Central memory CD8-positive, alpha-beta T cell (primary cell): ENCODE measurements around the gene ERC2.

Experiments used
- ATAC-seq: fragments of 150-1000 bp; cut with Tn5 transposase; replicated peaks from 2 replicates; pipeline ENCODE4 v1.10.0; 2022; ENCODE audit warnings: mild to moderate bottlenecking, moderate FRiP score, moderate number of reproducible peaks; ENCODE audit not compliant: poor library complexity, severe bottlenecking; ENCODE audit errors: extremely low read depth
- DNase-seq, 2 donors: peaks; one replicate each; pipeline ENCODE4 v3.0.0; 2021; ENCODE audit warnings: low spot score in 2 of 2
- H3K27ac Mint-ChIP-seq: one replicate; pipeline ENCODE4 v1.8.0; 2022; ENCODE audit warnings: low read depth, mild to moderate bottlenecking, moderate library complexity, mixed read lengths
- H3K27me3 Mint-ChIP-seq: one replicate; pipeline ENCODE4 v1.8.0; 2022; ENCODE audit warnings: mixed read lengths
- H3K36me3 Mint-ChIP-seq: one replicate; pipeline ENCODE4 v1.8.0; 2022; ENCODE audit warnings: mild to moderate bottlenecking, moderate library complexity, mixed read lengths; ENCODE audit not compliant: insufficient read depth
- H3K4me1 Mint-ChIP-seq: one replicate; pipeline ENCODE4 v1.8.0; 2022; ENCODE audit warnings: mixed read lengths
- H3K4me3 Mint-ChIP-seq: one replicate; pipeline ENCODE4 v1.8.0; 2022; ENCODE audit warnings: mild to moderate bottlenecking, moderate library complexity, mixed read lengths
- H3K9me3 Mint-ChIP-seq: one replicate; pipeline ENCODE4 v1.8.0; 2022; ENCODE audit warnings: mixed read lengths

Gene ERC2

GRCh38 chr3:55571913-55572312 is 896.4 kb downstream of the ERC2 start:
- H3K4me3 Mint-ChIP-seq: no peak overlapping the region
- ATAC-seq (no peak), DNase-seq (no peak)
- no peak overlapping the region for H3K27ac Mint-ChIP-seq
- H3K4me1 Mint-ChIP-seq: no peaks in the 10 kb centered on the region
- no peaks in the 10 kb centered on the region for H3K36me3 Mint-ChIP-seq
- H3K27me3 Mint-ChIP-seq: no peaks in the 10 kb centered on the region
- peaks cover 16% of the 10 kb centered on the region for H3K9me3 Mint-ChIP-seq

DNA sequence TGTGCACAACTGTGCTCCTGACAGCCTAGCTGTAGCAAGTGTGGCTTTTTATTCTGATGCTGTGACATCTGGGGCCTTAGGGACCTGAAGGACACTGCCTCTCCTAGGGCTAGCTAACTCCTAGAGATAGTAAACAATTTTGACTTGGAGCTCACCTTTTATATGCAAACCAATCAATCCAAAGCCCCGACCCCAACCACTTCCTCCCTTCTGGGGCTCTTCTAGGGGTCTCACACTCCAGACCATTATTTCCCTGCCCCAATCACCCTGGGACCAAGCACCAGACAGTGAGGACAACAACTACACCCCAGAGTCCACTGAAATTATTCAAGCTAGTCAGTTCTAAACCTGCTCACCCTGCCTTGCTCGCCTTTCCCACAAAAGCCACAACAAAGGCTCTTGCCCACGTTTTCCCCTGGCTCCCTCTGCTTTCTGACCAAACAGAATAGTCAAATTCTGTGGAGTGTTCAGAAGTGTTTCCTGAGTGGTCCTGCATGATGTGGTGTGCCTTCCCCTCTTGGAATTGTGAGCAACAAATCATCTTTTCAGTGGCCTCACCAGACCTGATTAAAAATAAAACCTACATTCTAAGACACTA is 897.0 kb downstream of the ERC2 start:
- no peak for DNase-seq
- Mint-ChIP-seq H3K27ac (no peak overlapping the region), H3K4me3 (no peak overlapping the region), H3K4me1 (no peaks in the 10 kb centered on the region), H3K36me3 (no peaks in the 10 kb centered on the region), H3K27me3 (no peaks in the 10 kb centered on the region), H3K9me3 (peaks cover 17% of the 10 kb centered on the region)
- no peak for ATAC-seq

DNA sequence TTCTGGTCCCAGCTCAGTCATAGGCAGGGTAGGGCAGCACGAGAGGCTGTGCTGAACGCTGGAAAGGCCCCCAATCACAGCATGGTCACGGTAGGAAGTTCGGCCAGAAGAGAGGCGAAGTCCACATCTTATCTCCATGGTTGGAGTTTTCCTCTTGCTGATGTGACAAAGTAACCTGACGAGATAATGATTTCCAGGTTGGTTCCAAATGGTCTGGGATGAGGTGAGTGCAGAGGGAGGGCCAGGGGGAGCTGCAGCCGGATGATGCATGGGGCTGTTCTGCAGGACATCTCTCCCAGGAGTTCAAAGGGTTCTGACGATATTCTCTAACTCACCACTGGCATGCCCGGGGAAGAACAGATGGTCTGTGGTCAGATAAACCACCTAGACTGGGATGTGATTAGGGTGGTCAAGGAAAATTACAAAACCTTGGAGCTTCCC is 898.0 kb downstream of the ERC2 start:
- Mint-ChIP-seq H3K4me1 (no peaks in the 10 kb centered on the region), H3K27me3 (no peaks in the 10 kb centered on the region), H3K4me3 (no peak overlapping the region), H3K9me3 (peaks cover 17% of the 10 kb centered on the region), H3K27ac (no peak overlapping the region), H3K36me3 (no peaks in the 10 kb centered on the region)
- DNase-seq (no peak), ATAC-seq (no peak)

- Mint-ChIP-seq H3K27me3 (no peaks in the 10 kb centered on the region), H3K4me3 (no peak overlapping the region), H3K4me1 (no peaks in the 10 kb centered on the region), H3K36me3 (no peaks in the 10 kb centered on the region), H3K27ac (no peak overlapping the region), H3K9me3 (peaks cover 17% of the 10 kb centered on the region)
- DNase-seq (no peak), ATAC-seq (no peak)
Observed at GRCh38 chr3:55569033-55569599, 899.2 kb downstream of the ERC2 start.

DNA sequence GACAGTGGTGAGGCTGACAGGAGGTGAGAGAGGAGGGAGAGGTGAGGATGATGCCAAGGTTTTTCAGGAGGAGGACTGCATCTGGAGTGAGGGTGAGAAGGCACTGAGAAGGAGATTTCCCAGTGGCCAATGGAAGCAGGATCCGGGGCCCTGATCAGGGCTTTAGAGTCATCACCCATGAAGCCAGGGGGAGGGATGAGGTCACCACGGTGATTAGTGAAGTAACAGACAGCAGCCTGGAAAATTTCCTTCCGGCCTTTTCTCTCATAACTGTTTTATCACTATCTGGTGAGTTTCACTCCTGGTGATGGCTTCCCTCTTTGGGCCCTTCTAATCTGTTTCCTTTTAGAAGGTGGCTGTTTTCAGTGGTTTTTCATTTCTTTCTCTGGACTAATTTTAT is 900.7 kb downstream of the ERC2 start:
- Mint-ChIP-seq H3K27ac (no peak overlapping the region), H3K27me3 (no peaks in the 10 kb centered on the region), H3K9me3 (peaks cover 17% of the 10 kb centered on the region), H3K4me1 (no peaks in the 10 kb centered on the region), H3K36me3 (no peaks in the 10 kb centered on the region), H3K4me3 (no peak overlapping the region)
- DNase-seq (no peak), ATAC-seq (no peak)

DNA sequence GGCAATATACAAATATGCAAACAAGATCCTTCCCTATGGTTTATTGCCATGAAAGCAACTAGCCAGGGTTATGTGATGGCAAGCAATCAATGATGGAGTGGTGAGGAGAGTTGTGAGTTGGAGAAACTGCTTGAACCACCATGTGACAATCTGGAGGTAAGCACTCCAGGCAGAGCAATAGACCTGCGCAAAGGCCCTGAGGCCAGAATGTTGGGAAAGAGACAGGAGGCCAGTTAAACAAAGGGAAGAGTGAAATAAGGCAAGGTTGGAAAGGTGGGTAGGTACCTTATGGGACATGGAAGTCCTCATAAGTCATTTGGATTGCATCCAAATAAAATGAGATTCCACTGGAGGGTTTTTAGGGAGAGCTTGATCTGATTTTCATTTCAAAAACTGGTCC is 901.1 kb downstream of the ERC2 start:
- H3K36me3 Mint-ChIP-seq: no peaks in the 10 kb centered on the region
- peaks cover 17% of the 10 kb centered on the region for H3K9me3 Mint-ChIP-seq
- DNase-seq (no peak), ATAC-seq (no peak)
- no peak overlapping the region for H3K4me3 Mint-ChIP-seq
- H3K4me1 Mint-ChIP-seq: no peaks in the 10 kb centered on the region
- H3K27ac Mint-ChIP-seq: no peak overlapping the region
- no peaks in the 10 kb centered on the region for H3K27me3 Mint-ChIP-seq

- ATAC-seq: no peak
- Mint-ChIP-seq H3K27ac (no peak overlapping the region), H3K4me1 (no peaks in the 10 kb centered on the region)
Observed at GRCh38 chr3:55565521-55565920, 902.7 kb downstream of the ERC2 start.

GRCh38 chr3:55564726-55565125 is 903.5 kb downstream of the ERC2 start:
- Mint-ChIP-seq H3K4me3 (no peak overlapping the region), H3K36me3 (no peaks in the 10 kb centered on the region), H3K27ac (no peak overlapping the region), H3K27me3 (no peaks in the 10 kb centered on the region), H3K4me1 (no peaks in the 10 kb centered on the region), H3K9me3 (peaks cover 17% of the 10 kb centered on the region)
- no peak for DNase-seq
- no peak for ATAC-seq

More at GRCh38 chr3:55565521-55565920, 902.7 kb downstream of the ERC2 start:
- no peaks in the 10 kb centered on the region for H3K36me3 Mint-ChIP-seq
- no peaks in the 10 kb centered on the region for H3K27me3 Mint-ChIP-seq
- no peak overlapping the region for H3K4me3 Mint-ChIP-seq
- no peak for DNase-seq
- peaks cover 17% of the 10 kb centered on the region for H3K9me3 Mint-ChIP-seq

DNA sequence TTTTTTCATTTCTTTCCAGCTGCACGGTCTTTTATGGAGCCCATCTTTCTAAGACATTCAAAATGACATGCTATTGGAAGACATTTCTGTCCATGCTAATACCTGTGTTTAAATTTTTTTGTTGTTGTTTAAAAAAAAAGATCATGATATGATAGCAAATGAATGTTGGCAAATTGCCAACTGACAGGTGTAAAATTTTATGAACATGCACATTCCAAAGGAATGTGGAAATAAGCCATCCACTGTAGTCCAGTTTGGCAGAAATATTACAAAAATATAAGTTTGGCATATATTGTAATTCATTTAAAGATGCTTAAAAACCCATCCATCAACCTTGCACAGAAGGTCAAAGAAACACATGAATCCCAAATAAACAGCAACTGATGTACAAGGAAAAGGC is 905.6 kb downstream of the ERC2 start:
- H3K27ac Mint-ChIP-seq: no peak overlapping the region
- no peak for ATAC-seq
- H3K4me3 Mint-ChIP-seq: no peak overlapping the region
- no peaks in the 10 kb centered on the region for H3K36me3 Mint-ChIP-seq
- H3K9me3 Mint-ChIP-seq: peaks cover 8% of the 10 kb centered on the region
- no peak for DNase-seq
- H3K27me3 Mint-ChIP-seq: no peaks in the 10 kb centered on the region
- no peaks in the 10 kb centered on the region for H3K4me1 Mint-ChIP-seq

DNA sequence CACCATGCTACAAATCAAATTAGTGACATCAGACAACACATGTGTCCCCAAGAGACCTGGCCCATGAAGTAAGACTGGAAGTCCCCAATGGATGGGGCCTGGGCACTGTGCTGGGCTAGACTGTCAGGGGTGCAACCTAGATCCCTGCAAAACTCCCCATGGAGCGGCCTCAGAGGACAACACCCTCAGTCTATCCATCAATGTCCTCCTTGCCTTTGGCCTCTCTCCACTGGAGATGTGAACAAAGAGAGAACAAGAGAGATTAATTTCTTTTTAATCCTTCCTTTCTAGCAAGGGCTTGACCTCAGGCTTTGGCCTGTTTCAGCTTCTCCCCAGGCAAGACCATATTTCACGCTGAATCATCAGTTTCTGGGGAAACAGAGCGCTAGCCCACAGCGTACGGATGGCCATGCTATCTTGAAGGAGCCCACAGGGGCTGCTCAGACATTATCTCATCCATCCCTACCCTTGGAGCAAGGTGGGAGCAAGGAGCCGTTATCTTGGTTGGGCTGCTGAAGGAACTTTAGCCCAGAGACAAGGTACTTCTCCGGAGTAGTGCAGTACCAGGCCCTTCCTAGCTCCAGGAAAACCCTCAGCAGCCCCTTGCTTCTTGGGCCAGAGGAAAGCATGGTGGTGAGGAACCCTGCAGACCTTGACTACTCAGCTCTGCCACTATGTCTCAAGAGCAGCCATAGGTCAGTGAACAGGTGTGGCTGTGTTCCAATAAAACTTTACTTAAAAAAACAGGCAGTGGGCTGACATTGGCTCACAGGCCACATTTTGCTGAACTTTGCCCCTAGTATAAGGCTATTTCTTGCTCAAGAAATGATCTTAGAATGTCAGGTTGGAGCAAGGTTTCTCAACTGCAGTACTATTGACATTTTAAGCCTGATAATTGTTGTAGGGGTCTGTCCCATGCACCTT is 908.5 kb downstream of the ERC2 start:
- ATAC-seq (no peak), DNase-seq (no peak)
- no peaks in the 10 kb centered on the region for H3K27me3 Mint-ChIP-seq
- H3K36me3 Mint-ChIP-seq: no peaks in the 10 kb centered on the region
- no peaks in the 10 kb centered on the region for H3K4me1 Mint-ChIP-seq
- H3K9me3 Mint-ChIP-seq: peaks cover 4% of the 10 kb centered on the region
- H3K4me3 Mint-ChIP-seq: no peak overlapping the region
- no peak overlapping the region for H3K27ac Mint-ChIP-seq

GRCh38 chr3:55558316-55558715 is 910.0 kb downstream of the ERC2 start:
- Mint-ChIP-seq H3K27ac (no peak overlapping the region), H3K4me3 (no peak overlapping the region), H3K27me3 (no peaks in the 10 kb centered on the region), H3K9me3 (peaks cover 4% of the 10 kb centered on the region), H3K36me3 (no peaks in the 10 kb centered on the region), H3K4me1 (no peaks in the 10 kb centered on the region)
- no peak for ATAC-seq
- DNase-seq: no peak

DNA sequence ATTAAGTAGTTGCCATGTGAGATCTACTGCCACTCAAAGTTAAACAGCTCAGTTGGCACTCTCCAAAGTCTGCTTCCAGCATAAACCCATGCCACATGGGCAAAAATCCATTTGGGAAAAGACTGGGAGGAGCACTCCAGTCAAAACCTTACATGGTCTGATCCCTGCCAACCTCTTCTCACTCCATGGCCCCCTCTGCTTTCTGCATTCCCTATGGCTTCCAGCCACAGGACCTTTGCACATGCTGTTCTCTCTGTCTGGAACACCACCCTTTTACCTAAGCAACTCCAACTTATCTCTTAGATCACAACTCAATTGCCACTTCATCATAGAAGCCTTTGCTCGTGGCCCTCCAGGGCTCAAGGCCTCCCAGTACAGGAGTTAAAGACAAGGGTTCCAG is 910.7 kb downstream of the ERC2 start:
- H3K27me3 Mint-ChIP-seq: no peaks in the 10 kb centered on the region
- no peak for DNase-seq
- H3K36me3 Mint-ChIP-seq: no peaks in the 10 kb centered on the region
- ATAC-seq: no peak
- no peaks in the 10 kb centered on the region for H3K4me1 Mint-ChIP-seq
- no peak overlapping the region for H3K27ac Mint-ChIP-seq
- no peak overlapping the region for H3K4me3 Mint-ChIP-seq
- H3K9me3 Mint-ChIP-seq: peaks cover 4% of the 10 kb centered on the region
